ENCODE results near the gene INPP5D. TPM values are rescaled to one million over a fixed set of nuclear protein-coding genes. Genes with fewer than 3 reads are reported as not detected.

The INPP5D gene
- total and polyA plus RNA-seq, 9 donors, result 4.3 to 9.8 (median 6.3) TPM

- no peak for DNase-seq
- no peaks in the 10 kb centered on the region for H3K9me3 ChIP-seq (replicated peaks; ENCODE audit: control insufficient read depth, low read depth, low read length)
- no peak overlapping the region for H3K27ac ChIP-seq (ENCODE audit: low read length)
- peaks cover 12% of the 10 kb centered on the region for H3K4me1 ChIP-seq (ENCODE audit: control insufficient read depth, insufficient read depth, low read length)
- H3K4me3 ChIP-seq (ENCODE audit: low read length), result no peak overlapping the region
- no peaks in the 10 kb centered on the region for H3K36me3 ChIP-seq (ENCODE audit: control insufficient read depth, insufficient read depth, low read length)
- WGBS (ENCODE audit: insufficient coverage), result 54% methylated on average over 4 of the region's 6 CpGs
- peaks cover 3% of the 10 kb centered on the region for H3K27me3 ChIP-seq (ENCODE audit: control insufficient read depth, insufficient read depth, low read length)
Observed at GRCh38 chr2:233075141-233075965, 15.2 kb downstream of the INPP5D start.

- H3K4me1 ChIP-seq (ENCODE audit: control insufficient read depth, insufficient read depth, low read length), result peaks cover 14% of the 10 kb centered on the region
- no peak overlapping the region for H3K27ac ChIP-seq (ENCODE audit: low read length)
- no peaks in the 10 kb centered on the region for H3K9me3 ChIP-seq (replicated peaks; ENCODE audit: control insufficient read depth, low read depth, low read length)
- 40% methylated on average over 2 of the region's 2 CpGs for WGBS (ENCODE audit: insufficient coverage)
- DNase-seq, result peak; percentile 45
- H3K36me3 ChIP-seq (ENCODE audit: control insufficient read depth, insufficient read depth, low read length), result no peaks in the 10 kb centered on the region
- peaks cover 3% of the 10 kb centered on the region for H3K27me3 ChIP-seq (ENCODE audit: control insufficient read depth, insufficient read depth, low read length)
- no peak overlapping the region for H3K4me3 ChIP-seq (ENCODE audit: low read length)
Observed at GRCh38 chr2:233075966-233076339, 15.8 kb downstream of the INPP5D start.

GRCh38 chr2:233076749-233077148, 16.6 kb downstream of the INPP5D start:
- no peak overlapping the region for H3K27ac ChIP-seq (ENCODE audit: low read length)
- no peaks in the 10 kb centered on the region for H3K36me3 ChIP-seq (ENCODE audit: control insufficient read depth, insufficient read depth, low read length)
- WGBS (ENCODE audit: insufficient coverage), result no CpG with 5 or more reads among the region's 3 CpGs
- H3K27me3 ChIP-seq (ENCODE audit: control insufficient read depth, insufficient read depth, low read length), result peaks cover 3% of the 10 kb centered on the region
- no peak overlapping the region for H3K4me3 ChIP-seq (ENCODE audit: low read length)
- H3K4me1 ChIP-seq (ENCODE audit: control insufficient read depth, insufficient read depth, low read length), result peaks cover 14% of the 10 kb centered on the region
- H3K9me3 ChIP-seq (replicated peaks; ENCODE audit: control insufficient read depth, low read depth, low read length), result no peaks in the 10 kb centered on the region
- DNase-seq, result no peak

GRCh38 chr2:233079473-233079877, 19.3 kb downstream of the INPP5D start:
- H3K27me3 ChIP-seq (ENCODE audit: control insufficient read depth, insufficient read depth, low read length), result no peaks in the 10 kb centered on the region
- no peak overlapping the region for H3K4me3 ChIP-seq (ENCODE audit: low read length)
- H3K4me1 ChIP-seq (ENCODE audit: control insufficient read depth, insufficient read depth, low read length), result peaks cover 37% of the 10 kb centered on the region
- H3K9me3 ChIP-seq (replicated peaks; ENCODE audit: control insufficient read depth, low read depth, low read length), result no peaks in the 10 kb centered on the region
- WGBS (ENCODE audit: insufficient coverage), result 42% methylated on average over 10 of the region's 10 CpGs
- H3K27ac ChIP-seq (ENCODE audit: low read length), result no peak overlapping the region
- no peak for DNase-seq
- no peaks in the 10 kb centered on the region for H3K36me3 ChIP-seq (ENCODE audit: control insufficient read depth, insufficient read depth, low read length)

- H3K4me3 ChIP-seq (ENCODE audit: low read length), result no peak overlapping the region
- H3K4me1 ChIP-seq (ENCODE audit: control insufficient read depth, insufficient read depth, low read length), result peaks cover 34% of the 10 kb centered on the region
- no peaks in the 10 kb centered on the region for H3K27me3 ChIP-seq (ENCODE audit: control insufficient read depth, insufficient read depth, low read length)
- no peak overlapping the region for H3K27ac ChIP-seq (ENCODE audit: low read length)
- H3K36me3 ChIP-seq (ENCODE audit: control insufficient read depth, insufficient read depth, low read length), result no peaks in the 10 kb centered on the region
- no peaks in the 10 kb centered on the region for H3K9me3 ChIP-seq (replicated peaks; ENCODE audit: control insufficient read depth, low read depth, low read length)
- no peak for DNase-seq
- WGBS (ENCODE audit: insufficient coverage), result 79% methylated on average over 15 of the region's 20 CpGs
Observed at GRCh38 chr2:233079953-233080835, 20.1 kb downstream of the INPP5D start.

- DNase-seq, result no peak
- Histone ChIP-seq H3K36me3 (ENCODE audit: control insufficient read depth, insufficient read depth, low read length) (no peaks in the 10 kb centered on the region), H3K4me1 (ENCODE audit: control insufficient read depth, insufficient read depth, low read length) (peaks cover 38% of the 10 kb centered on the region), H3K9me3 (replicated peaks; ENCODE audit: control insufficient read depth, low read depth, low read length) (no peaks in the 10 kb centered on the region), H3K27me3 (ENCODE audit: control insufficient read depth, insufficient read depth, low read length) (no peaks in the 10 kb centered on the region), H3K4me3 (ENCODE audit: low read length) (no peak overlapping the region), H3K27ac (ENCODE audit: low read length) (no peak overlapping the region)
- 82% methylated on average over 10 of the region's 11 CpGs for WGBS (ENCODE audit: insufficient coverage)
Observed at GRCh38 chr2:233080836-233081229, 20.7 kb downstream of the INPP5D start.

GRCh38 chr2:233081232-233081730, 21.1 kb downstream of the INPP5D start:
- Histone ChIP-seq H3K4me3 (ENCODE audit: low read length) (no peak overlapping the region), H3K9me3 (replicated peaks; ENCODE audit: control insufficient read depth, low read depth, low read length) (no peaks in the 10 kb centered on the region), H3K27me3 (ENCODE audit: control insufficient read depth, insufficient read depth, low read length) (no peaks in the 10 kb centered on the region), H3K36me3 (ENCODE audit: control insufficient read depth, insufficient read depth, low read length) (no peaks in the 10 kb centered on the region), H3K27ac (ENCODE audit: low read length) (no peak overlapping the region), H3K4me1 (ENCODE audit: control insufficient read depth, insufficient read depth, low read length) (peaks cover 35% of the 10 kb centered on the region)
- WGBS (ENCODE audit: insufficient coverage), result 80% methylated on average over 4 of the region's 9 CpGs
- DNase-seq, result no peak

GRCh38 chr2:233081731-233082221, 21.6 kb downstream of the INPP5D start:
- Histone ChIP-seq H3K9me3 (replicated peaks; ENCODE audit: control insufficient read depth, low read depth, low read length) (no peaks in the 10 kb centered on the region), H3K4me1 (ENCODE audit: control insufficient read depth, insufficient read depth, low read length) (peaks cover 36% of the 10 kb centered on the region), H3K27me3 (ENCODE audit: control insufficient read depth, insufficient read depth, low read length) (no peaks in the 10 kb centered on the region), H3K4me3 (ENCODE audit: low read length) (no peak overlapping the region), H3K36me3 (ENCODE audit: control insufficient read depth, insufficient read depth, low read length) (no peaks in the 10 kb centered on the region), H3K27ac (ENCODE audit: low read length) (no peak overlapping the region)
- no peak for DNase-seq
- 90% methylated on average over 8 of the region's 13 CpGs for WGBS (ENCODE audit: insufficient coverage)

GRCh38 chr2:233082222-233082930, 22.2 kb downstream of the INPP5D start:
- 57% methylated on average over 6 of the region's 11 CpGs for WGBS (ENCODE audit: insufficient coverage)
- Histone ChIP-seq H3K9me3 (replicated peaks; ENCODE audit: control insufficient read depth, low read depth, low read length) (no peaks in the 10 kb centered on the region), H3K4me1 (ENCODE audit: control insufficient read depth, insufficient read depth, low read length) (peaks cover 37% of the 10 kb centered on the region), H3K27ac (ENCODE audit: low read length) (peak overlapping the region; percentile 88), H3K27me3 (ENCODE audit: control insufficient read depth, insufficient read depth, low read length) (no peaks in the 10 kb centered on the region), H3K4me3 (ENCODE audit: low read length) (no peak overlapping the region), H3K36me3 (ENCODE audit: control insufficient read depth, insufficient read depth, low read length) (no peaks in the 10 kb centered on the region)
- DNase-seq, result no peak

Data from muscle of leg (tissue), 11 donors.